HEK293 (cell line): ENCODE results near the gene PPM1G.

Source experiments
- PRDM1 ChIP-seq: fragments of 450-650 bp; formaldehyde crosslinking; IDR thresholded peaks from 2 replicates; pipeline ENCODE4; 2016; ENCODE audit warnings: missing biosample characterization, missing genetic modification characterization
- REPIN1 ChIP-seq: fragments of 450-650 bp; formaldehyde crosslinking; IDR thresholded peaks from 2 replicates; pipeline ENCODE4 v1.5.1; 2017; ENCODE audit warnings: missing biosample characterization, missing genetic modification characterization, low read depth
- ZBTB8A ChIP-seq: fragments of 450-650 bp; formaldehyde crosslinking; IDR thresholded peaks from 2 replicates; pipeline ENCODE4 v1.5.1; 2016; ENCODE audit warnings: missing biosample characterization, missing genetic modification characterization
- ZEB2 ChIP-seq: fragments of 450-650 bp; formaldehyde crosslinking; IDR thresholded peaks from 2 replicates; pipeline ENCODE4 v1.5.1; 2016; ENCODE audit warnings: missing biosample characterization, missing genetic modification characterization
- ZNF10 ChIP-seq: fragments of 450-650 bp; formaldehyde crosslinking; IDR thresholded peaks from 2 replicates; pipeline ENCODE4 v1.5.1; 2017; ENCODE audit warnings: missing biosample characterization, missing genetic modification characterization
- ZNF155 ChIP-seq: fragments of 450-650 bp; formaldehyde crosslinking; IDR thresholded peaks from 2 replicates; pipeline ENCODE4 v1.5.1; 2016; ENCODE audit warnings: missing biosample characterization, missing genetic modification characterization
- ZNF404 ChIP-seq: fragments of 450-650 bp; formaldehyde crosslinking; IDR thresholded peaks from 2 replicates; pipeline ENCODE4 v1.5.1; 2017; ENCODE audit warnings: missing biosample characterization, missing genetic modification characterization
- ZNF549 ChIP-seq: fragments of 450-650 bp; IDR thresholded peaks from 2 replicates; pipeline ENCODE4 v1.5.1; 2018; ENCODE audit warnings: missing biosample characterization, missing genetic modification characterization, mild to moderate bottlenecking, inconsistent platforms, moderate library complexity
- ZNF561 ChIP-seq: fragments of 450-650 bp; IDR thresholded peaks from 2 replicates; pipeline ENCODE4 v1.5.1; 2018; ENCODE audit warnings: missing biosample characterization, missing genetic modification characterization, borderline replicate concordance
- ZNF600 ChIP-seq: fragments of 450-650 bp; formaldehyde crosslinking; IDR thresholded peaks from 2 replicates; pipeline ENCODE4 v1.5.1; 2016; ENCODE audit warnings: missing biosample characterization, missing genetic modification characterization
- ZNF629 ChIP-seq: fragments of 450-650 bp; formaldehyde crosslinking; IDR thresholded peaks from 2 replicates; pipeline ENCODE4 v1.5.1; 2017; ENCODE audit warnings: missing biosample characterization, missing genetic modification characterization
- ZNF701 ChIP-seq: fragments of 450-650 bp; formaldehyde crosslinking; IDR thresholded peaks from 2 replicates; pipeline ENCODE4 v1.5.1; 2016; ENCODE audit warnings: missing biosample characterization, missing genetic modification characterization
- ZNF785 ChIP-seq: fragments of 450-650 bp; formaldehyde crosslinking; IDR thresholded peaks from 2 replicates; pipeline ENCODE4 v1.5.1; 2016; ENCODE audit warnings: missing biosample characterization, missing genetic modification characterization
- ZNF843 ChIP-seq: fragments of 450-650 bp; formaldehyde crosslinking; IDR thresholded peaks from 2 replicates; pipeline ENCODE4 v1.5.1; 2016; ENCODE audit warnings: missing biosample characterization, missing genetic modification characterization
- TF ChIP-seq, protein P1 (sequence below): fragments of 450-650 bp; formaldehyde crosslinking; IDR thresholded peaks from 2 replicates; pipeline ENCODE4 v1.5.1; 2016; ENCODE audit warnings: missing biosample characterization, missing genetic modification characterization
- TF ChIP-seq, protein P2 (sequence below): fragments of 450-650 bp; formaldehyde crosslinking; conservative IDR thresholded peaks from 2 replicates; pipeline ENCODE4 v1.5.1; 2016; ENCODE audit warnings: low read depth, missing biosample characterization, missing genetic modification characterization
- TF ChIP-seq, protein P3 (sequence below): fragments of 450-650 bp; formaldehyde crosslinking; IDR thresholded peaks from 2 replicates; pipeline ENCODE4 v1.5.1; 2016; ENCODE audit warnings: missing biosample characterization, missing genetic modification characterization
- TF ChIP-seq, protein P4 (sequence below): sonication (generic); formaldehyde crosslinking; IDR thresholded peaks from 2 replicates; pipeline ENCODE4 v1.8.1; 2022; ENCODE audit warnings: mild to moderate bottlenecking, moderate library complexity, missing genetic modification reagents
- TF ChIP-seq, protein P5 (sequence below): fragments of 450-650 bp; formaldehyde crosslinking; optimal IDR thresholded peaks from 2 replicates; pipeline ENCODE3; 2016; ENCODE audit warnings: missing biosample characterization, mild to moderate bottlenecking, missing genetic modification characterization
- TF ChIP-seq, protein P6 (sequence below): fragments of 450-650 bp; formaldehyde crosslinking; IDR thresholded peaks from 2 replicates; pipeline ENCODE4 v1.5.0; 2017; ENCODE audit warnings: missing biosample characterization, missing genetic modification characterization, borderline replicate concordance
- TF ChIP-seq, protein P7 (sequence below): fragments of 450-650 bp; formaldehyde crosslinking; IDR thresholded peaks from 2 replicates; pipeline ENCODE4 v1.5.1; 2016; ENCODE audit warnings: missing biosample characterization, missing genetic modification characterization
- TF ChIP-seq, protein P8 (sequence below): fragments of 450-650 bp; formaldehyde crosslinking; IDR thresholded peaks from 2 replicates; pipeline ENCODE4 v1.5.1; 2016; ENCODE audit warnings: missing biosample characterization, missing genetic modification characterization

PPM1G gene

DNA sequence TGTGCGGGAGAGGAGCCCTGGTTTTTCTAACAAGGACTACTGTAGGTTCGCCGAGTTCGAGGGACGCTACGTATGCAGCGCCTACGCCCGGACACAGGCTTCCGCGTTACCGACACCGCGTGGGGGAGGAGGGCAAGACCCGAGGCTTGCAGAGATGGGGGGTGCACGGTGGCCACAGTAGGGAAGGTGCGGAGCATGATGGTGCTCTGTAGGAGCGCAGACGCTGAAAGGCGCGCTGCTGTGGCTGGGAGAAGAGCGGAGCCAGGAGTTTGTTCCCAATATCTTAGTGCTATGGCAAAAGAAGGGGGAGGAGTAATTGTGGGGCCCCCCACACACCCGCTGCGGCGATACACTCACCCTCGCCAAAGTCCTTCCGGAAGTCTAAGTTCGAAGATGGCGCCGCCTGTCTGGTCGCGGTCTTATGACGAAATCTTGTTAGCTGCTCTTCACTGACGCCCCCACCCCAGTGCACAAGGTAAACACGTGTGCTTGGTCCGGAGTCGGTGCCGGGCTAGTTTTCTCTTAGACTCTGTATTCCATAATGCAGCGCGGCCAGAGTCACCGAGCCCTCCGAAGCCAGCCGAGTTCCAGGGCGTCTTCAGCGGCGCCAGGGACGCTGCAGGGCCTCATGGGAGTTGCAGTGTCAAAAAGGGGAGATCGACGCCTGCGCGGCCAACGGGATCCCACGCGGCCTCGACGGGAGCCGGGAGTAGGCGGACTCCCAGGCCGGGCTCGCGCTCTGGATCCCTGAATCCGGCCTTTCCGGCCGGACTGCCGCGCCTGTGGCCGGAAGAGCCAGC, 52.8 kb downstream of the PPM1G start, which contains the start of gene GTF3C2 (continued):
- TF ChIP-seq, protein P1, sequence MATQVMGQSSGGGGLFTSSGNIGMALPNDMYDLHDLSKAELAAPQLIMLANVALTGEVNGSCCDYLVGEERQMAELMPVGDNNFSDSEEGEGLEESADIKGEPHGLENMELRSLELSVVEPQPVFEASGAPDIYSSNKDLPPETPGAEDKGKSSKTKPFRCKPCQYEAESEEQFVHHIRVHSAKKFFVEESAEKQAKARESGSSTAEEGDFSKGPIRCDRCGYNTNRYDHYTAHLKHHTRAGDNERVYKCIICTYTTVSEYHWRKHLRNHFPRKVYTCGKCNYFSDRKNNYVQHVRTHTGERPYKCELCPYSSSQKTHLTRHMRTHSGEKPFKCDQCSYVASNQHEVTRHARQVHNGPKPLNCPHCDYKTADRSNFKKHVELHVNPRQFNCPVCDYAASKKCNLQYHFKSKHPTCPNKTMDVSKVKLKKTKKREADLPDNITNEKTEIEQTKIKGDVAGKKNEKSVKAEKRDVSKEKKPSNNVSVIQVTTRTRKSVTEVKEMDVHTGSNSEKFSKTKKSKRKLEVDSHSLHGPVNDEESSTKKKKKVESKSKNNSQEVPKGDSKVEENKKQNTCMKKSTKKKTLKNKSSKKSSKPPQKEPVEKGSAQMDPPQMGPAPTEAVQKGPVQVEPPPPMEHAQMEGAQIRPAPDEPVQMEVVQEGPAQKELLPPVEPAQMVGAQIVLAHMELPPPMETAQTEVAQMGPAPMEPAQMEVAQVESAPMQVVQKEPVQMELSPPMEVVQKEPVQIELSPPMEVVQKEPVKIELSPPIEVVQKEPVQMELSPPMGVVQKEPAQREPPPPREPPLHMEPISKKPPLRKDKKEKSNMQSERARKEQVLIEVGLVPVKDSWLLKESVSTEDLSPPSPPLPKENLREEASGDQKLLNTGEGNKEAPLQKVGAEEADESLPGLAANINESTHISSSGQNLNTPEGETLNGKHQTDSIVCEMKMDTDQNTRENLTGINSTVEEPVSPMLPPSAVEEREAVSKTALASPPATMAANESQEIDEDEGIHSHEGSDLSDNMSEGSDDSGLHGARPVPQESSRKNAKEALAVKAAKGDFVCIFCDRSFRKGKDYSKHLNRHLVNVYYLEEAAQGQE (tag by site-specific recombination): 0 out of 2 replicates have a peak, but pooled peaks have one; percentile 21
- TF ChIP-seq ZNF600 (tag by site-specific recombination): peak; percentile 92
- peak; percentile 66 for TF ChIP-seq ZEB2 (tag by site-specific recombination)
- TF ChIP-seq PRDM1 (tag by site-specific recombination): no peak
- no peak for TF ChIP-seq ZNF561 (tag by site-specific recombination)
- TF ChIP-seq, protein P2, sequence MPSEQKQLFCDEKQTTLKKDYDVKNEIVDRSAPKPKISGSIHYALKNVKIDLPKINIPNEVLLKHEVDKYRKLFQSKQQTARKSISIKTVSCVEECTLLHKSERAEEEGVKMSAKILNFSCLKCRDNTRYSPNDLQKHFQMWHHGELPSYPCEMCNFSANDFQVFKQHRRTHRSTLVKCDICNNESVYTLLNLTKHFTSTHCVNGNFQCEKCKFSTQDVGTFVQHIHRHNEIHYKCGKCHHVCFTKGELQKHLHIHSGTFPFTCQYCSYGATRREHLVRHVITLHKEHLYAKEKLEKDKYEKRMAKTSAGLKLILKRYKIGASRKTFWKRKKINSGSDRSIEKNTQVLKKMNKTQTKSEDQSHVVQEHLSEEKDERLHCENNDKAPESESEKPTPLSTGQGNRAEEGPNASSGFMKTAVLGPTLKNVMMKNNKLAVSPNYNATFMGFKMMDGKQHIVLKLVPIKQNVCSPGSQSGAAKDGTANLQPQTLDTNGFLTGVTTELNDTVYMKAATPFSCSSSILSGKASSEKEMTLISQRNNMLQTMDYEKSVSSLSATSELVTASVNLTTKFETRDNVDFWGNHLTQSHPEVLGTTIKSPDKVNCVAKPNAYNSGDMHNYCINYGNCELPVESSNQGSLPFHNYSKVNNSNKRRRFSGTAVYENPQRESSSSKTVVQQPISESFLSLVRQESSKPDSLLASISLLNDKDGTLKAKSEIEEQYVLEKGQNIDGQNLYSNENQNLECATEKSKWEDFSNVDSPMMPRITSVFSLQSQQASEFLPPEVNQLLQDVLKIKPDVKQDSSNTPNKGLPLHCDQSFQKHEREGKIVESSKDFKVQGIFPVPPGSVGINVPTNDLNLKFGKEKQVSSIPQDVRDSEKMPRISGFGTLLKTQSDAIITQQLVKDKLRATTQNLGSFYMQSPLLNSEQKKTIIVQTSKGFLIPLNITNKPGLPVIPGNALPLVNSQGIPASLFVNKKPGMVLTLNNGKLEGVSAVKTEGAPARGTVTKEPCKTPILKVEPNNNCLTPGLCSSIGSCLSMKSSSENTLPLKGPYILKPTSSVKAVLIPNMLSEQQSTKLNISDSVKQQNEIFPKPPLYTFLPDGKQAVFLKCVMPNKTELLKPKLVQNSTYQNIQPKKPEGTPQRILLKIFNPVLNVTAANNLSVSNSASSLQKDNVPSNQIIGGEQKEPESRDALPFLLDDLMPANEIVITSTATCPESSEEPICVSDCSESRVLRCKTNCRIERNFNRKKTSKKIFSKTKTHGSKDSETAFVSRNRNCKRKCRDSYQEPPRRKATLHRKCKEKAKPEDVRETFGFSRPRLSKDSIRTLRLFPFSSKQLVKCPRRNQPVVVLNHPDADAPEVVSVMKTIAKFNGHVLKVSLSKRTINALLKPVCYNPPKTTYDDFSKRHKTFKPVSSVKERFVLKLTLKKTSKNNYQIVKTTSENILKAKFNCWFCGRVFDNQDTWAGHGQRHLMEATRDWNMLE (tag by site-specific recombination): peak; percentile 54; the same call in 1 of the 2 replicates
- TF ChIP-seq ZNF10 (tag by site-specific recombination): no peak
- peak; percentile 78 for TF ChIP-seq ZNF629
- TF ChIP-seq, protein P3, sequence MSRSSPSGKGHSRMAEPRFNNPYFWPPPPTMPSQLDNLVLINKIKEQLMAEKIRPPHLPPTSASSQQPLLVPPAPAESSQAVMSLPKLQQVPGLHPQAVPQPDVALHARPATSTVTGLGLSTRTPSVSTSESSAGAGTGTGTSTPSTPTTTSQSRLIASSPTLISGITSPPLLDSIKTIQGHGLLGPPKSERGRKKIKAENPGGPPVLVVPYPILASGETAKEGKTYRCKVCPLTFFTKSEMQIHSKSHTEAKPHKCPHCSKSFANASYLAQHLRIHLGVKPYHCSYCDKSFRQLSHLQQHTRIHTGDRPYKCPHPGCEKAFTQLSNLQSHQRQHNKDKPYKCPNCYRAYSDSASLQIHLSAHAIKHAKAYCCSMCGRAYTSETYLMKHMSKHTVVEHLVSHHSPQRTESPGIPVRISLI (tag by site-specific recombination): no peak
- no peak for TF ChIP-seq REPIN1
- no peak for TF ChIP-seq ZNF155 (tag by site-specific recombination)
- TF ChIP-seq, protein P4, sequence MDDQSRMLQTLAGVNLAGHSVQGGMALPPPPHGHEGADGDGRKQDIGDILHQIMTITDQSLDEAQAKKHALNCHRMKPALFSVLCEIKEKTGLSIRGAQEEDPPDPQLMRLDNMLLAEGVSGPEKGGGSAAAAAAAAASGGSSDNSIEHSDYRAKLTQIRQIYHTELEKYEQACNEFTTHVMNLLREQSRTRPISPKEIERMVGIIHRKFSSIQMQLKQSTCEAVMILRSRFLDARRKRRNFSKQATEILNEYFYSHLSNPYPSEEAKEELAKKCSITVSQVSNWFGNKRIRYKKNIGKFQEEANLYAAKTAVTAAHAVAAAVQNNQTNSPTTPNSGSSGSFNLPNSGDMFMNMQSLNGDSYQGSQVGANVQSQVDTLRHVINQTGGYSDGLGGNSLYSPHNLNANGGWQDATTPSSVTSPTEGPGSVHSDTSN (CRISPR knock-in tag): peak; percentile 23; the same call in 1 of the 2 replicates
- TF ChIP-seq ZBTB8A (tag by site-specific recombination): no peak
- TF ChIP-seq, protein P5, sequence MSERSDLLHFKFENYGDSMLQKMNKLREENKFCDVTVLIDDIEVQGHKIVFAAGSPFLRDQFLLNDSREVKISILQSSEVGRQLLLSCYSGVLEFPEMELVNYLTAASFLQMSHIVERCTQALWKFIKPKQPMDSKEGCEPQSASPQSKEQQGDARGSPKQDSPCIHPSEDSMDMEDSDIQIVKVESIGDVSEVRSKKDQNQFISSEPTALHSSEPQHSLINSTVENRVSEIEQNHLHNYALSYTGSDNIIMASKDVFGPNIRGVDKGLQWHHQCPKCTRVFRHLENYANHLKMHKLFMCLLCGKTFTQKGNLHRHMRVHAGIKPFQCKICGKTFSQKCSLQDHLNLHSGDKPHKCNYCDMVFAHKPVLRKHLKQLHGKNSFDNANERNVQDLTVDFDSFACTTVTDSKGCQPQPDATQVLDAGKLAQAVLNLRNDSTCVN: peak; percentile 80
- TF ChIP-seq, protein P6, sequence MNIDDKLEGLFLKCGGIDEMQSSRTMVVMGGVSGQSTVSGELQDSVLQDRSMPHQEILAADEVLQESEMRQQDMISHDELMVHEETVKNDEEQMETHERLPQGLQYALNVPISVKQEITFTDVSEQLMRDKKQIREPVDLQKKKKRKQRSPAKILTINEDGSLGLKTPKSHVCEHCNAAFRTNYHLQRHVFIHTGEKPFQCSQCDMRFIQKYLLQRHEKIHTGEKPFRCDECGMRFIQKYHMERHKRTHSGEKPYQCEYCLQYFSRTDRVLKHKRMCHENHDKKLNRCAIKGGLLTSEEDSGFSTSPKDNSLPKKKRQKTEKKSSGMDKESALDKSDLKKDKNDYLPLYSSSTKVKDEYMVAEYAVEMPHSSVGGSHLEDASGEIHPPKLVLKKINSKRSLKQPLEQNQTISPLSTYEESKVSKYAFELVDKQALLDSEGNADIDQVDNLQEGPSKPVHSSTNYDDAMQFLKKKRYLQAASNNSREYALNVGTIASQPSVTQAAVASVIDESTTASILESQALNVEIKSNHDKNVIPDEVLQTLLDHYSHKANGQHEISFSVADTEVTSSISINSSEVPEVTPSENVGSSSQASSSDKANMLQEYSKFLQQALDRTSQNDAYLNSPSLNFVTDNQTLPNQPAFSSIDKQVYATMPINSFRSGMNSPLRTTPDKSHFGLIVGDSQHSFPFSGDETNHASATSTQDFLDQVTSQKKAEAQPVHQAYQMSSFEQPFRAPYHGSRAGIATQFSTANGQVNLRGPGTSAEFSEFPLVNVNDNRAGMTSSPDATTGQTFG (tag by site-specific recombination): no peak
- TF ChIP-seq, protein P7, sequence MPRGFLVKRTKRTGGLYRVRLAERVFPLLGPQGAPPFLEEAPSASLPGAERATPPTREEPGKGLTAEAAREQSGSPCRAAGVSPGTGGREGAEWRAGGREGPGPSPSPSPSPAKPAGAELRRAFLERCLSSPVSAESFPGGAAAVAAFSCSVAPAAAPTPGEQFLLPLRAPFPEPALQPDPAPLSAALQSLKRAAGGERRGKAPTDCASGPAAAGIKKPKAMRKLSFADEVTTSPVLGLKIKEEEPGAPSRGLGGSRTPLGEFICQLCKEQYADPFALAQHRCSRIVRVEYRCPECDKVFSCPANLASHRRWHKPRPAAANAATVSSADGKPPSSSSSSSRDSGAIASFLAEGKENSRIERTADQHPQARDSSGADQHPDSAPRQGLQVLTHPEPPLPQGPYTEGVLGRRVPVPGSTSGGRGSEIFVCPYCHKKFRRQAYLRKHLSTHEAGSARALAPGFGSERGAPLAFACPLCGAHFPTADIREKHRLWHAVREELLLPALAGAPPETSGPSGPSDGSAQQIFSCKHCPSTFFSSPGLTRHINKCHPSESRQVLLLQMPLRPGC (tag by site-specific recombination): no peak
- TF ChIP-seq ZNF701: no peak
- no peak; the same call in 1 of the 2 replicates for TF ChIP-seq ZNF843 (tag by site-specific recombination)
- no peak for TF ChIP-seq ZNF549 (tag by site-specific recombination)
- TF ChIP-seq, protein P8, sequence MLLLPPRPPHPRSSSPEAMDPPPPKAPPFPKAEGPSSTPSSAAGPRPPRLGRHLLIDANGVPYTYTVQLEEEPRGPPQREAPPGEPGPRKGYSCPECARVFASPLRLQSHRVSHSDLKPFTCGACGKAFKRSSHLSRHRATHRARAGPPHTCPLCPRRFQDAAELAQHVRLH: no peak; the same call in 1 of the 2 replicates
- TF ChIP-seq ZNF404 (tag by site-specific recombination): no peak
- no peak for TF ChIP-seq ZNF785 (tag by site-specific recombination)
